AG09309 (cell line): ENCODE measurements around the gene TAF3.

Experiments used
- DNase-seq: peaks from one replicate; pipeline ENCODE4 v3.0.0-alpha.2; 2010; ENCODE audit warnings: low read depth
- H3K4me3 ChIP-seq: 2 replicates; pipeline ENCODE4 v1.5.1; 2011; ENCODE audit warnings: mild to moderate bottlenecking, low read depth, low read length, moderate library complexity; ENCODE audit not compliant: control insufficient read depth
- TF ChIP-seq, protein P1 (sequence below): IDR thresholded peaks from 2 replicates; pipeline ENCODE4 v1.5.1; 2011; ENCODE audit warnings: mild to moderate bottlenecking, low read depth, low read length, inconsistent platforms; ENCODE audit not compliant: insufficient read depth, control insufficient read depth; ENCODE audit errors: missing control alignments

The TAF3 gene

DNA sequence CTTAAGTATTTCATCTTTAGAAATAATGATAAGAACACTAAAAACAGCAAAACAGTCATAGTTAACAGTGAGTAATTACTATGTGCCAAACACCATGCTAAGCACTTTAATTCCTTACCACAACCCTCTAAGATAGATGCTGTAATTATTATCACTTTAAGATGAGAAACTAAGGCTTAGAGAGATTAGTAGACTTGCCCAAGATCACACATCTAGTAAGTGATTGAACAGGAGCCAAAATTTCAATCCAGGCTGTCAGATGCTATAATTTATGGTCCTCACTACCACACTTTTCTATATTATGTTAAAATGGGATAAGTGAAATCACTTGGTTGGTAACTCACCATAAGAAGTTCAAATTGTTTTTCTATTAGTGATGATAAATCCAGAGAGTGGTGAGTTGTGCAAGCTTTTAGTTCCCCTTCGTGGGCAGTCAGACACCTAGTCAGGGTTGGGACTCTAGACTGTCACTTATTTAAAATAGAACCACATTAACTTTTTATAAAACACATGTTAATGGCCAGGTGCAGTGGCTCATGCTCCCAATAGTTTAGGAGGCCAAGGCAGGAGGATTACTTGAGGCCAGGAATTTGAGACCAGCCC lies 150.3 kb downstream of the TAF3 start:
- no peak for DNase-seq
- TF ChIP-seq, protein P1, sequence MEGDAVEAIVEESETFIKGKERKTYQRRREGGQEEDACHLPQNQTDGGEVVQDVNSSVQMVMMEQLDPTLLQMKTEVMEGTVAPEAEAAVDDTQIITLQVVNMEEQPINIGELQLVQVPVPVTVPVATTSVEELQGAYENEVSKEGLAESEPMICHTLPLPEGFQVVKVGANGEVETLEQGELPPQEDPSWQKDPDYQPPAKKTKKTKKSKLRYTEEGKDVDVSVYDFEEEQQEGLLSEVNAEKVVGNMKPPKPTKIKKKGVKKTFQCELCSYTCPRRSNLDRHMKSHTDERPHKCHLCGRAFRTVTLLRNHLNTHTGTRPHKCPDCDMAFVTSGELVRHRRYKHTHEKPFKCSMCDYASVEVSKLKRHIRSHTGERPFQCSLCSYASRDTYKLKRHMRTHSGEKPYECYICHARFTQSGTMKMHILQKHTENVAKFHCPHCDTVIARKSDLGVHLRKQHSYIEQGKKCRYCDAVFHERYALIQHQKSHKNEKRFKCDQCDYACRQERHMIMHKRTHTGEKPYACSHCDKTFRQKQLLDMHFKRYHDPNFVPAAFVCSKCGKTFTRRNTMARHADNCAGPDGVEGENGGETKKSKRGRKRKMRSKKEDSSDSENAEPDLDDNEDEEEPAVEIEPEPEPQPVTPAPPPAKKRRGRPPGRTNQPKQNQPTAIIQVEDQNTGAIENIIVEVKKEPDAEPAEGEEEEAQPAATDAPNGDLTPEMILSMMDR: no peak
- no peak overlapping the region for H3K4me3 ChIP-seq

DNA sequence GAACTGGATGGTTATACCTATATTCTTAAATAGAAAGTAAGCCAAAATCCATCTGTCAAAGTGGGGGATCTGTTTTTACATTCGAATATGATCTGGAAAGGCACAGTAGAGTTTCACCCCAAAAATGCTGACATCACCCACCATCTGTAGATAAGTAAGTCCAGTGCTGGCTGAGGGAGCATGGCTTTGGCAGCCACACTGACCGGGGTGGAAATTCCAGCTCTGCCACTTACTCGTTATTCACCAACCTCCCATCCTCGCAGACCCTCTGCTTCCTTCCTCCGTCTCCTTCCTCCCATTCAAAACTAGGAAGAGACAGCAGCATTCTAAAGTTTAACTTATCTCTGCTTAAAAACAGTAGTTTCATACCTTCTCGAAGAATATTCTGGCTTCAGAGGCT lies 151.3 kb downstream of the TAF3 start:
- H3K4me3 ChIP-seq: no peak overlapping the region
- TF ChIP-seq, protein P1: no peak
- DNase-seq: no peak

DNA sequence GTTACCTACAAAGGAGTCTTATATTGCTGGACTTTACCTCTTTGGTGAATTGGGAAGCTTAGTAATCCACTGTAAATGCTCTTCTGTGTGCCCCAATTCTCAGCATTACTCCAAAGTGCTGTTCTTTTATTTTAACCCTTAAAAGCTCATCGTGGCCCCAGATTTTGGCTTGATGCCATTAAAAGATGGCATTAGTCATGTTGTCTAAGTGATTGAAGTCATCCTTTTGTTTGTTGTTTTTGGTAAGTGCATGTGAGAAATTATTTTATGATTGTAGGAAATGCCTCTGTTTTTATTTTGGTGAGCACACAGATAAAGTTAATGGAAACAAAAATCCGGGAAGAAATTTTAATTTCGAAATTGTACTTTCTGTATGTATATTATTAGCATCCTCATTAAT lies 153.6 kb downstream of the TAF3 start:
- TF ChIP-seq, protein P1: no peak
- DNase-seq: no peak
- no peak overlapping the region for H3K4me3 ChIP-seq

DNA sequence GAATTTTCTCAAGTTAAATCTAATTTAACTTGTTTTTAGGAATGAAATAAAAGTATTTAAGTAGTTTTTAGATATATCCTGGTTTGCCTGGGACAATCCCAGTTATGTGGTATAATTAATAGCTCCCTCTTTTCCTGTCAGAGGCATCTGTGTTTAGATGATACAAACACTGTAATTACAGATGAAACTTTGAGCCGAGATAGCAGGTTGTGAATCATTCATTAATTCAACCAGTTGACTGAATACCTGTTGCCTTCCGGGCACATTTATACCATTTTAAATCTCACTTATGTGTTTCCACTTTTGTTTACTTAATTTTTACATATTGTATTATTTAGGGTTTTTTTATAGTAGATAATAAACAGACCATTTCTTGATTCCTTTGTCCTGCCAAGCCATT lies 154.1 kb downstream of the TAF3 start:
- TF ChIP-seq, protein P1: no peak
- H3K4me3 ChIP-seq: no peak overlapping the region
- DNase-seq: no peak

DNA sequence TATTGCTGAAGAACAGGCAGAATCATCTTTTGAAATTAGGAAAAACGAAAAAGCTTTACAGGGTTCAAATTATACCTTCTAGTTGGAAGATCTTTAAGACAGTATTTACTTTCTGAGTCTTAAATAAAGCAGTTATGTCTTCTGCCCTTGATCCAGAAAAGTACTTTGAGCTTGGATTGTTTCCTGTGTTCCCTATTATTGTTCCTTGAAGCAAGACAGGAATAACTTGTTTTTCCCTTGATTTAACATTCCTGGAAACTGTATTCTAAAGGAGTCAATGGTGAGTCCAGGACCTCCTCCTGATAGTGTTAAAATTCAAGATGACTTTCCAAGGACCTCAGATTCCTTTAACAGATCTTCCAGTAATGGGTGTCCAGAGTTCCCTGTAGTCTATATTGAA lies 161.9 kb downstream of the TAF3 start:
- TF ChIP-seq, protein P1: no peak
- H3K4me3 ChIP-seq: no peak overlapping the region
- no peak for DNase-seq

DNA sequence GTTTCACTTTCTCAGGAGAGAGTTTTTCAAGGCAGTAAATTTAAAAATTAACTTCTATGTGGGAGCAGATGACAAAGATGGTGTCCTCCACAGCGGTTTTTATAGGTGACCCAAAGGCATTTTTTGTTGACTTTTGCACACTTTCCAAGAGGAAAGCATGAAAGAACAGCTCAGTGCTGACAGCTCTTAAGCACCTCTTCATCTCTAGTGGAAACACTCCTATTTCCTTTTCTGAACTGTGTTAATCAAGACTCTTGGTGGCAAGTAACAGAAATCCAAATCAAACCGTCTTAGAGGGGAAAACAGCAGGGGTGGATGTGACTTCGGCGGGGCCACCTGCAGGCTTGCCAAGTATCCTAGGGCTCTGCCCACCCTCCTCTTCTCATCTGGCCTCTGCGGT lies 164.4 kb downstream of the TAF3 start:
- TF ChIP-seq, protein P1: no peak
- no peak overlapping the region for H3K4me3 ChIP-seq
- DNase-seq: no peak

DNA sequence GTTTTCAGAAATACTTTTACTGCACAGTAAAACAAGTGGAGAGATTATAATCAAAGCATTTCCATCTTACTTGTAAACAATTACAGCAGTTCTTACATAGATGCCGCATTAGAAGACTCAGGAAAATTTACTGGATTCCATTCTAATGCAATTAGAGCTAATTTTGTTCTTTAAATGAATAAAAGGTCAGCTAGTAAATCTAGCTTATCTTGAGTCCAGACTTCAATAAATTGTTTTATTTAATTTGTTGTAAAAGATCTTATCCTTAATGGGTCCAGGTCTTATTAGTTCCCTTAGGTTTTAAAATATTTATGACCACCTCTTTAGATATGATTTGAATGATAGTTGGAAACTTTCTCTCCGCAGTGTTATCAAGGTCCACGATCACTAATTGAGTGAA lies 166.0 kb downstream of the TAF3 start:
- TF ChIP-seq, protein P1: no peak
- DNase-seq: no peak
- no peak overlapping the region for H3K4me3 ChIP-seq
